Esophagus squamous epithelium (tissue), 4 donors: ENCODE data around the gene TSPAN5.

Experiments used
- POLR2A ChIP-seq, 4 donors: fragments of 450-650 bp; IDR thresholded peaks; one replicate each; pipeline ENCODE4 v1.6.1; 2017; ENCODE audit warnings: antibody characterized with exemption in 4 of 4, mild to moderate bottlenecking in 4 of 4, moderate library complexity in 3 of 4
- TF ChIP-seq, protein P1 (sequence below), 6 experiments: fragments of 450-650 bp in 4 of 6; fragments of 200-600 bp in 2 of 6; sonication (generic) in 2 of 6; IDR thresholded peaks; one replicate each; pipeline ENCODE4 v1.5.1; 2016 to 2019; ENCODE audit warnings: antibody characterized with exemption in 6 of 6, mild to moderate bottlenecking in 4 of 6, moderate library complexity in 4 of 6

DNA sequence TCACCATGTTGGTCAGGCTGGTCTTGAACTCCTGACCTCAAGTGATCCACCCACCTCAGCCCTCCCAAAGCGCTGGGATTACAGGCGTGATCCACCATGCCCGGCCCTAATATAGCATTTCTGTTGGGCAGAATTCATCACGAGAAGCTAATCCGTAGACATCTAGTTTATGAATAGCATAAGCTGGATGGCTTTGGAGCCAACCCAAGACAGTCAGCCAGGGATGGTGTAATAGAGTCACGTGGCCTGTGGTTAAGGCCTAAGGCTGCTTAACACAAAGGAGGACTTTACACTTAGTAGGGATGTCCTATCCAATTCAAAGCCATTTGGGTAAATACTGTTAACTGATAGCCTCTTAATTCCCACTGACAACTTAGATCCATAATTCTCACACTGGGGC lies 223.6 kb downstream of the TSPAN5 start:
- TF ChIP-seq, protein P1, sequence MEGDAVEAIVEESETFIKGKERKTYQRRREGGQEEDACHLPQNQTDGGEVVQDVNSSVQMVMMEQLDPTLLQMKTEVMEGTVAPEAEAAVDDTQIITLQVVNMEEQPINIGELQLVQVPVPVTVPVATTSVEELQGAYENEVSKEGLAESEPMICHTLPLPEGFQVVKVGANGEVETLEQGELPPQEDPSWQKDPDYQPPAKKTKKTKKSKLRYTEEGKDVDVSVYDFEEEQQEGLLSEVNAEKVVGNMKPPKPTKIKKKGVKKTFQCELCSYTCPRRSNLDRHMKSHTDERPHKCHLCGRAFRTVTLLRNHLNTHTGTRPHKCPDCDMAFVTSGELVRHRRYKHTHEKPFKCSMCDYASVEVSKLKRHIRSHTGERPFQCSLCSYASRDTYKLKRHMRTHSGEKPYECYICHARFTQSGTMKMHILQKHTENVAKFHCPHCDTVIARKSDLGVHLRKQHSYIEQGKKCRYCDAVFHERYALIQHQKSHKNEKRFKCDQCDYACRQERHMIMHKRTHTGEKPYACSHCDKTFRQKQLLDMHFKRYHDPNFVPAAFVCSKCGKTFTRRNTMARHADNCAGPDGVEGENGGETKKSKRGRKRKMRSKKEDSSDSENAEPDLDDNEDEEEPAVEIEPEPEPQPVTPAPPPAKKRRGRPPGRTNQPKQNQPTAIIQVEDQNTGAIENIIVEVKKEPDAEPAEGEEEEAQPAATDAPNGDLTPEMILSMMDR (IDR thresholded peaks at IDR 0.05) = no peak
- TF ChIP-seq POLR2A (IDR thresholded peaks at IDR 0.05) = no peak
